AG08395 (cell line): ENCODE measurements around the gene COL16A1.

Source experiments
- DNase-seq: peaks from one replicate; pipeline ENCODE4 v3.0.0; 2012; ENCODE audit warnings: mixed read lengths, low spot score

The COL16A1 gene

DNA sequence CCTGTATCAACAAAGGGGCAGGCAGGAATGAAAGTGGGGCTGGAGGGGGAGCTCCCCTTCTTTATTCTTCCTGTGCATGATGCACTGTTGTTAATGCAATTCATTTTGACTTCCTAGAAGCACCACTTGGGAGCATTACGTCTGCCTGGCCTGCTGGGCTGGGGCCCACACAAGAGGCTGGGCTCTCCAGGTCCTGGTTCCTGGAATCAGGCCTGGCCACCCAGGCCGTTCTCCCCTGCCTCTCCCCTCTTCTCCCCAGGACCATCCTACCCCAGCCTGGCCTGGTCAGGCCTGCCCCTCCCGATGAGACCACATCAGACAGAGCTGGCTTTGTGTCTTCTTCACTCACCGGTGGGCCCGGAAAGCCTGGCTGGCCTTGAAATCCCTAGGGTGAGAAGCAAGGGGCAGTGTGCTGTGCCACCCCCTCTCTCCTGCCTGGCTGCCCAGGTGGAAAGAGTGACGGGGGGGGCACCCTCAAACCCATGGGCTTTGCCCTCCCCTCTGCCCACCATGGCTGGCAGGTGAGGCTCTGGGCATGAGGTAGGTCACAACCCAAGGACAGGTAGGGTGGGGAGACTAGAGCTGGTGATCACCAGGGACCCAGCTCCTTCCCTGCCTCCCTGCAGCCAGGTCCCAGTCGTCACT is 38.5 kb downstream of the COL16A1 start:
- no peak for DNase-seq

DNA sequence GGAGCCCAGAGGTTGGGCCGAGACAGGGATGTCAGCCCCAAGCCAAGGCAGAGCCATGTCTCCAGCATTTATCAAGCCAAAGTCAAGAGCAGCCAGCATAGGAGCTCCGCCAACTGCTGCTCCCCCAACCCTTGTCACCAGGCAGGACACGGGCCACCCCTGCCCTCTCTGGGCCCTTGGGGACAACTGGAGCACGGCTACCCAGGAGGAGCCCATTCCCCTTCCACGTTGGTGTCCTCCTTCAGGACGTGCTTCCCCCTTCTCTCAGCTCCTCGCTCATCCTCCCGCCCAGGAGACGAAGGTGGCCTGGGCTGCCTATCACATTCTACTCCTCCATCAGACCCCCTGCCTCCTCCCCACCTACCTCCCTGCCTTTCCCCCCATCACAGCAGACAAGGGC is 39.3 kb downstream of the COL16A1 start:
- DNase-seq = no peak

DNA sequence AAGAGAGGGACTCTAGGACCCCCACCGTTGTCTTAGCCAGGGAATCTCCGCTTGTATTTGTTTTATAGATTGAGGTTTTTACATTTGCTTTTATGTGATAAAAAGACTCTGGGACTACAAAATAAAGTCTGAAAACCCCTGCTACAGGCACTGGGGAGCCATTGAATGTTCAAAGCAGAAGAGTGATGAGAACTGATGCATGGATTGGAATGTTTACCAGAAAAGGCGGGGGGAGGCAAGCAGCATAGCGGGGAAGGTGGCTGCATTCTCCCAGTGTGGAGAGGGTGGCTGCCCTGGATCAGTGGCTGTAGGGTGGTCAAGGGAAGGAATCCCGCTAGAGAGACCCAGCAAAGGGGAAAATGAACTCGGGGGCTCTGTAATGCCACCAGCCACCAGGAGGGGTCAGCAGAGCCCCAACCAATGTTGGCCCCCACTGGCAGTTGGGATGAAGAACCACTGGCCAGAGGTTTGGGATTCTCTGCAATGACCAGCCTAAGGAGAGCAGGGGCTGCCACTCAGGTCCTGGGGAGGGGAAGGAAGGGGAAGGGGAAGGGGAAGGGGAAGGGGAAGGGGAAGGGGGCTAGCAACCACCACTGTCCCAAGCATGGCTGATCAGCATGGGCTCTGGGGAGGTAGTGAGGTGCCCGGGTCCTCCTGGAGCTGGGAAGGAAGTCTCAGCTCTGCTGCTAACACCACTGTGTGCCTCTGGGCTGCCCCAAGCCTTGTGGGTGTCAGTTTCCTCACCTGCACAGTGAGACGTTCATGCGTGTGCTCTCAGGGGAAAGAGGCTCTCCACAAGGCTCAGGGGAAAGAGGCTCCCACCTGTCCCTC is 40.0 kb downstream of the COL16A1 start:
- DNase-seq = peak; percentile 79

DNA sequence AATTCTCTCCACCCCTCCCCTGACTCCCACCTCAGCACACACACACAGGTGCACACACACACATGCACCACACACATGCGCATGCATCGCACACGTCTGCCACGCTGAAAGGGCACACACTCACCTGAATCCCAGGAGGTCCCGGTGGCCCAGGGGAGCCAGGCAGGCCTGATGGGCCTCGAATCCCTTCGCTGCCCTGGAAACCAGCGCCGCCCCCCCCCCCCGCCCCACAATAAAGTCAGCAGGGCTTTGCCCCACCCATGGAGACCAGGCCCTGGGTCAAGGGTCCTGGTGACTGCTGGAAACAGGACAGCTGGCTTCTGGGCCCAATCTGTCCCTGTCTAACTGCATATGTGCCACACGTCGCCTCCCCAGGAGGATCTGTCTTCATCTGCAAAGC is 41.4 kb downstream of the COL16A1 start:
- DNase-seq = no peak

DNA sequence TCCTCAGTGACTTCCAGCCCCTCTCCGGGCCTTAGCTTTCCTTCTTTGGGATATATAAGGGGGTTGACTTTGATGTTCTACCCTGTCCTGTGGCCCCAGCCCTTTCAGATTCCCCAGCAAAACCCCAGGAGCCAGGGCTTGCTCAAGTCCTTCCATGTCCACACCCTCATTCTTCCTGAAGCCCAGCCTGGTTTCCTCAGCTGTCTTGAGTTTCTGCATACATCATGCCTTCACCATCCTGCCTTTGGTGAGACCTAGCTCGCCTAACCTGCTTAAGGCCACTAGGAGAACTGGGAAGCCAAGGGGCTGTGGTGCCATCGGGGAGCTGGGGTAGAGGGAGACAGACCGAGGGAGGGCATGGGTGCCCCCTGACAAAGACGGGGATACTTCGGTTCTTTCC is 42.0 kb downstream of the COL16A1 start:
- no peak for DNase-seq

DNA sequence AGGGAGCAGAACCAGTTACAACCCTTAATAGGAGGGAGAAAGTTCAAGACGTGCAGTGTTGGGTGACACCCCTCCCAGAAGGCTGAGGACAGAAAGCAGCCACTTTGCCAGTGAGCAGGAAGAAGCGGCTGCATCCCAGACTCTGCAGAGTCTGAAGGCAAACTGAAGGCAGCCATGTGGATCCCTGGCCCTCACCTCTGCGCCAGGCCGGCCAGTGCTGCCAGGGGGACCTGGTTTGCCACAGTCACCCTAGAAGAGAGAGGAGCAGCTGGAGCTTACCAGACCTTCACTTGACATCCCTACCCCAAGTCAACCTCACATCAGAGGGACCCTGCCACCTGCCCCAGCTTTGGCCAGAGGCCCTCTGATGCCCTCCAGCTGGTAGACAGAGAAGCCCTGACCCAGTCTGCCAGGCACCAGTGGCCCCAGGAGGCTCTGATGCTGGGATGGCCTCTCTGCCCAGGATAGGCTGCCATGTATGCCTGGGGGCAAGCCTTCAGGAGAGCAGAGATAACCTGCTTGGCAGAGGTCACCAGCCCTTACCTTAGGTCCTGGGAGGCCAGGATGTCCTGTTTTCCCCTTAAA is 42.9 kb downstream of the COL16A1 start:
- no peak for DNase-seq

DNA sequence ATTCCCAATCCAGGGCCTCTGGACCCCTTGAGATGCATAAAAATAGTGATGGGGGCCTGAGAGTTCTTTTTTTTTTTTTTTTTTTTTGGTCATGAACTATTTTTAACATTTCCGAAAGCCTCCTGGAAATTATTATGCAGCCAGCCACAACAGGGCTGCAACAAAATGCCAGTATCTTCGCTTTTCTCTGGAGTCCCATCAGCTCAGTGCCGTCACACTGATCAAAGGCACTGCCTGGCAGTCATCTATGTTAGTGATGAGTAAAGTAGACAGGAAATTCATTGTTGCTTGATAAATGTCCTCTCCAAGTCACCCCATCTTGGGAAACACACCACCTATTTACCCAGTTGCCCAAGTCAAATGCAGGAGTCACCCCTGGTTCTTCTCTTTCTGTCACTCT is 43.9 kb downstream of the COL16A1 start:
- DNase-seq = no peak

DNA sequence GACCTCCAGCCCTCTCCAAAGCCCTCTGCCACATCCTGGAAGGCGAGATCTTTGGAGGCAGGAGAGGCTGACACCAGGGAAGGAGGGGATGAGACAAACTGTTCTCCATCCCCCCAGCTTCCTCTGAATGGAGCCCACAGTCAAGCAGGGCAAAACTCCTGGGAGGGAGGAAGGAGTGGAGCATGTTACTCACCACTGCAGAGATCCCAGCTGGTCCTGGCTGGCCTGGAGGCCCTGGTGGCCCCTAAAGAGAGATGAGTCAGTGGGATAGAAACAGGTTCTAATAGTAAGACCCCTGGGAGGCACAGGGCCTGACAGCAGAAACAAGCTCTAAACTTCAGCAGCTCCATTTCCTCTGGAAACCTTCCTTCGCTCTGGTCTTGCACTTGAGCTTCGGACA is 45.1 kb downstream of the COL16A1 start:
- DNase-seq = no peak

DNA sequence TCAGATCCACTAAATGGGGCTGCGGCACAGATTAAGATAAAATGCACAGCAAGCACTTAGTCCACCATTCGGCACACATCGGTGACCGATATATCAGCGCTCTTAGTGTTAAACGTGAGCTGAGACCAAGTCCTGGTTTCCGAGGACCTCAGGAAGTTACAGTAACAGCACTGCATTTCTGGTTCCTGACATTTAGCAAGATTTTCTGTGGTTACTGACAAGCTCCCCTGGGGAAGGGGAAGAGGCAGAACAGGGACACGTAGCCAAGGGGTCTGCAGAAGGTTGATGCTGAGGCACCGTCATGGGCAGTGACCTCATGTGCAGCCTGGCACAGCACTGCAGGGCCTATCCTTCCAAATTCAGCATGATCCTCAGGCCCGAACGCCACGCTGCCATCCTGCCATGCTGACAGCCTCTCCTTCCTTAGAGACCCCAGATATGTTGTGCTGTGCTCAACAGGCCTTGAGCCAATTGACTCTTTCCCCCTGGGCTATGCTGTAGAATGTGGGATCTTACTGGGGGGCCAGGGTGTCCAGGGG is 45.8 kb downstream of the COL16A1 start:
- DNase-seq = no peak

DNA sequence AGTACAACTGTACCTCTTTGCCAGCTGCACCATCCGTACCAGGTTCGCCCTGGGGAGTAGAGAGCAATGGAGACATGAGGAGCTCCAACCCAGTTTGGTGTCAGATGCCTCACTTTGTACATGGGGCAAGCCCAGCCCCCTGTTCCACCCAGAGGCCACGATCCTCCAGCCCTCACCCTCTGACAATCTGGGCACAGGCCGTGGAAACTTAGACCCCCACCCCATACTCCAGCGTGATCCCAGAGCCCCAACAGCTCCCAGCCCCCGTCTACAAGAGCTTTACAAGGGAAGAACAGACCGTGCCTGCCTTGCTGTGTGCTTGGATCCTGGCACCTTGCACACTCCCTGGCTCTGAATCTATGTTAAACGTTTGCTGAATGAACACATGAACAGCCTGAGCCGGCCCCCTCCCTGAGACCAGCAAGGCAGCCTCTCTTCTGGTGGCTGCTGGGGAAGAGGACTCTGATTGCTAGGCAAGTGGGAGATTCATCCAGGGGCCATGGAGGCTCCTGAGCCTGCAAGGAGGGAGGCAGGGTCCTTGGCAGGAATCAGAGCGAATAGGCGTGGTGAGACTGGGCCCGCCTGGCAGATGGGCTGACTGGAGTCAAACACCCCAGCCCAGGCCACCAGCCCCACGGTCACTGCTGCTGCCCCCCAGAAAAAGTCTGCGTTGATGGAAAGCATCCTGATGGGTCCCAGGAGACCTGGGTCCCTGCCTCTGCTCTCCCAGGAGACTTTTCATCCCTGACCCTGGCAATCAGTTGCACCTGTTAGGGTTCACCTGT is 46.6 kb downstream of the COL16A1 start:
- DNase-seq = no peak

DNA sequence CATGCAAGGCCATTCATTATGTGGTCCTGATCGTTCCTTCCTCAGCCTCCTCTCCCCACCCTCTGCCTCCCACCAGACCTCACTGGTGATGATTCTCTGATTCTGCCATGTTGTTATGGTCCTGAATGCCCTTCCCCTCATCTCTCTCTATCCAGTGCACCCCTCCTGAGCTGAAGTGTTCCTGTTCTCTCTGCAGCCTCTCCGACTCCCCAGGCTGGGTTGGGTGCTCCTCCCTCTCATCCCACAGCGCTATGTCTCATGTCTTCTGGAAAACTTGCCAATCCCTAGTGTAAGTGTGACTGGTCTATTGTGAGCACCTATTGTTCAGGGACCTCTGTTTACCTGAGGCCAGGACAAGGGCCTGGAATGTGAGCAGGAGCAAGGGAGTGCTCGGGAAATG is 48.1 kb downstream of the COL16A1 start:
- DNase-seq = no peak

DNA sequence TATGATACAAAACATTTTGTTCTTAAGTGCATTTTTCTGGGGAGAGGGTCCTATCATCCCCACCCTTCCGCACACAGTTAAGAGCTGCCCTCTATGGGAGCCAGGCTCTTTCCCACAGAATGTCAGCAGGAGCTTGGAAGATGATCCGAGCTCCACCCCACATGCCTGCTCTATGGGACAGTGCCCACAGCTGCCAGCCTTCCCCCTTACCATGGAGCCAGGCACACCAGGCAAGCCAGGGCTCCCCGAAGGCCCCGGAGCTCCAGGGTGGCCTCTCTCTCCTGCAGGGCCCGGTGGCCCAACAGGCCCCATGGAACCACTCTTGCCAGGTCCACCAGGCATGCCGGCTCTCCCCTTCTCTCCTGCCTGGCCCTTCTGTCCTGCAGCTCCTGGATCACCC is 48.7 kb downstream of the COL16A1 start:
- DNase-seq = no peak

DNA sequence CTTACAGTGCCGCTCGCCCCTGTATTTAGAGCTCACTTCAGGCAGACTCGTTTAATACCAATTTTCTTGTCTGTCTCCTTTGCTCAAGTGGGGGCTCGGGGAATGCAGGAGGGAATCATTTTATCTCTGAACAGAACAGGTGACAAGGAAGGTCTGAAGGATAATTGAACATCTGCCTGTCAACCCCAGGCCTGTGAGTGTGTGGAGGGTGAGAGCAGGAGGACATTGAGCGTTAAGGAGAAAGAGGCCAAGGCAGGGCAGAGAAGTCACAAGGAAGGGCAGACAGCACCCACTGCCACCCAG is 49.4 kb downstream of the COL16A1 start:
- DNase-seq = no peak

DNA sequence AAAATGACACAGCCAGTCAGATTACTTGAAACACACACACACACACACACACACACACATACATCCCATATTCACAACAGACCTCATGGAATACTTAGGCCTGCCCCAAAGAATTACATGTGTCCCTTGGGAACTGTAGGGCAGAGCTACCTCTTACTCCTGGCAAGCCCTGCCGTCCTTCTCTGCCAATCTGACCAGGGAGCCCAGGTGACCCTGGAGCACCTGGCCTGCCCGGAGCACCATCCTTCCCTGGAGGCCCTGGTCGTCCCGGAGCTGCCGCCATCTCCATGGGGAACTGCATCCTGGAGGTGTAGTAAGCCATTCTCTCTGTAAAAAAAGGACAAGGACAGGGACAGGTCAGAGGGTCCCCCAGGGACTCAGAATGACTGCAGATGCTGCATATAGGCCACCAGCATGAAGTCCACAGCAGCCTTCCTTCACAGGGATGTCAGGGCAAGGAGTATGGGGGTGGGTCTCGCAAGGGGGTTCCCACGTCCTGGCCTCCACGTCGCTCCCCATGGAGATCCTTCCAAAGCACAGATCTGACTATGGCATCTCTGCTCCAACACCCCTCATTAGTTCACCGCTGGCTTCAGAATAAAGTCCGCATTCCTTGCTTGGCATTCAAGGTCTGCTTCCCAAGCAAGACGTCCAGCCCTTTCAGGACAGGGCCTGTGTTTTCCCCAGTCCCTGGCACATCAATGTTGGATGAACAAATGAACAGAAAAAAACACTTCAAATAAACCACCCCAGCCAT is 49.9 kb downstream of the COL16A1 start:
- DNase-seq = no peak

DNA sequence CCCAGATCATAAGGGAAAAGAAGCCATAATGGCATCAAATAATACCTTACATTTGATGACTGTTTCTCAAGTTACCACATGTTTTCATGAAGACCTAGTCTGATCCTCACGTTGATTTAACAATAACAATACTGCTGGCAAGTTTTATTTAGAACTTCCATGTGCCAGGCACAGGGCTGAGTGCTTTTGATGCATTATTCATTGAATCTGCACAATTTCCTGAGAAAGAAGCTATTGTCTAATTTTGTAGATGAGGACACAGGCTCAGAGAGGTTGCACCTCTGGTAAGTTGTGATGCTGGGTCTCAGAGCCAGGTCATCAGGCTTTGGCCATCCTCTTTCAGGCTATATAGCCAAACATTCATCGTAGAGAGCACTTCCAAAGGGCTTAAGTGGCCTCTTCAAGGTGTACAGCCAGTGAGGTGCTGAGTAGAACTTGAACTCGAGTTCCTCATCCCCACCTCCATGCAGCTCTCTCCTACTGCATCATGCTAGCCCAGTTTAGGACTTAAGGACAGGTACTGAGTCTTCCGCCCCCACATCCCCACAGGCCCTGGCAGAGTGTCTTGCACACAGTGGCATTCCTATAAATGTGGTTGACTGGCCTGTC is 50.8 kb downstream of the COL16A1 start:
- DNase-seq = no peak

DNA sequence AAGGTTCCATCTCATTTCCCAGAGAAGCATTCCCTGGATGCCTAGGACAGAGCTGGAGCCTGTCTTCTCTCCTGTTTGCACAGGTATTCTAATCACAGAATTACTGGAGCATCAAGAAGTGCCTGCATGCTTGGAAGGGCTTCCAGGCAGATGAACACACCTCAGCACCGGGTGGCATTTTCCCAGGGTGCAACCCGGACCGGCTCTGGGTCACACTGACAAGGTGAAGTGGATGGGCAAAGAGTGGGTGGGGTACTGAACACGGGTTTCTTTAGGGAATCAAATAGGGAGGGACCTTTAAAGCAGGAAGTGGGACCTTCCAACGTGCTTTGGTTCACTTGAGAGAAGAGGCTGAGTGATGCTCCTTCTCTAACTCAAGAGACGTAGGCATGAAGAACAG is 52.1 kb downstream of the COL16A1 start:
- DNase-seq = no peak

DNA sequence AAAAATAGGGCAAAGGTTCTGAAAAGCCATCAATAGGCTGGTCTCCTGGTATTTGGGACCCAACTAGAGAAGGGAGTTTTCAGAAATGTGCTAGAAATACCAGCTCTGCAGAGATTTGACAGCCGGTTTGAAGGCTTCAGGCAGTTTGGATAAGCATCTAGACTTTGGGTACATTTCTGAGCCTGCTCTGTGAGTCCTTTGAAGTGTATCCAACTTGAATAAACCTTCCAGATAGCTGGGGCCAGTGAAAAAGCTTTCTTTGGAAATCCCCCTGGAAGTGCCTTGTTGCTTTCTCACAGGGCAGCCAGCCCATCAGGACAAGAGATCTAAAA is 52.8 kb downstream of the COL16A1 start:
- no peak for DNase-seq

DNA sequence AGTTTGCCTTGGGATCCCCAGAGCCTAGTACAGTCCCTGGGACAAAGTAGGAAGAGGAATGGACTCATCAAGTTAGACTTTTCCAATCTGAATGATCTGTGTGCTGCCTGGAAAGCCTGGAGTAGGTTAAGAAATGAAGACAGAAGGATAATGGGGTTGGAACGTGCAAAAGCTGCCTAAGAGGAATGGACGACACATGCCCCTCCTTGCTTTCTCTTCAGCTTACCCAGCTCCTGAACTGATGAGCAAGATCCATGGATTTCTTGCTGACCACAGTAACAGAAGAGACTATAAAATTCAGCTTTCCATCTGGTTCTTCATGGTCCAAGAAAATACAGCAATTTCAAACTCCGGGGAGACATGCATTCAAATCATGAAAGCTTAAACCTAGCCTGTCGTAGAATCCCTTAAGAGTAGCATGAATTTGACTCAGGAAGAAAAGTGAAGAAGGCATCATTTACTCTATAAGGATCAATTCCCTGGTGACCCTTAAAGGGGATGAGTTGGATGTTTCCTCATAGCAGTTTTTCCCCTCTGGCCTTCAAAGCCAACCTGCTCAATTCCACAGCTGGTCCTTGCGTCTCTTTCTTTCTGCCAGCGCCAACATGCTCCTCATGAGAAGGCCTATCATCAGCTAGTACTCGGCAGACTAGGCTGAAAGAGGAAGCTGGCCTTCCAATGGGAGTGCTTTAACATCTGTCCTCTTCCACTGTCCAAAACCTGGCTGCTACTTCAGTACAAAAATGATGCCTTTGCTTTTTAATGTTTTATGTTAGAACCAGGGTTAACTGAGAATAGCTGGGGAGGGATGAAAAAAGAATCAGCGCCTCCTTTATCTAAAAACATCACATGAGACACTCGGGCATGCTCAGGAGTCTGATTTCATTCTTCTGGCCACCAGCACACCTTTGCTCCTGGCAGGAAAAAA is 53.4 kb downstream of the COL16A1 start:
- DNase-seq = no peak

DNA sequence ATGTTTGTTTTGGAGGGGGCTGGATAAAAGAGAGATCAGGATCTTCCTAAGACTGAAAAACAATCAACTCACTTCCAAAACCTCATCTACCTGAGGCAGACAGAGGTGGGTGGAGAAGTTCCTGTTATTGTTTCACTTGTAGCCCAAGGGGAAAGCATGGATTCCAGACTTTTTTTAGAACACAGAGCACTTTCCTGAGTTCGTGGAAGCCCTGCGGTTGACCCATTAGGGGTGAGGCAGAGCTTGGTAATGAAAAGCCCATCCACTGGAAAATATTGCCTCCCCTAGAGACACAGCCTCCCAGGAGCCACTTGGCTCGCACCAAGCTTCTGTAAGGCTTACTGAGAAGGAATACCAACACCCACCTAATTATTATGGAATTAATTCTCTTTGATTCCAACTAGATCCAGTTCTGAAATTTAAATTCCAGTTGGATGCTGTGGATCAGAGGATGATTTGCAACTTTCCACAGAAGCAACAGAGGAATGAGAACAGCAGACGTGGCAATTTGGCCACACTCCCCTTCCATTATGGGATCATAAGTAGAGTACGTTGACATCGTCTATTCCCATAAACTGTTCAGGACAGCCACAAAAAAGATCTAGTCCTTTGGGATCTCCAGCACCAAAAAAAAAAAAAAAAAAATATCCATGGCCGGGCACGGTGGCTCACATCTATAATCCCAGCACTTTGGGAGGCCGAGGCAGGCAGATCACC is 55.0 kb downstream of the COL16A1 start:
- no peak for DNase-seq

DNA sequence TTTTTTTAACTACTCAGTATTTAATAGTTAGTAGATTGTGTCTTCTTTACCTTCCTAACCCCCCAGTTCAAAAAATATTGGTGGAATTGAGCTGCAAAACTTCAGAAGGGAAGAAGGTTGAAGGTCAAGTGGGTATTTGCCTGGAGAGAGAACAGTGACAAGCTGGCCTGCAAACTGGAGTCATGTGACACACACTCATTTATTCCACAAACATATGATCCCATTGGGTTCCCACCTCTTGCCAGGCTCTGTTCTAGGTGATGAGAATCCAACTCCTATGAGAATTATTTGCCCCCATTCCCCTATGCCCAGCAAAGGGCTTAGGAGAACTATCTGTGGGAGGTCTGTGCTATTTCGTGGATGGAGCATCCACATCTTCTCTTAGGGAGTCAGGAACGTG is 55.6 kb downstream of the COL16A1 start:
- no peak for DNase-seq
